Jurkat, Clone E6-1 (cell line): ENCODE measurements around the gene INPP1.
A peak's percentile ranks its signal among the peaks of the same experiment; 100 is the strongest.

Experiments
- DNase-seq: peaks from one replicate; pipeline ENCODE4 v3.0.0-alpha.2; 2011; ENCODE audit warnings: low read depth, low spot score
- H3K4me3 ChIP-seq: 2 replicates; pipeline ENCODE4 v1.5.1; 2011; ENCODE audit warnings: mild to moderate bottlenecking, low read length, control low read depth, moderate library complexity

Gene INPP1

DNA sequence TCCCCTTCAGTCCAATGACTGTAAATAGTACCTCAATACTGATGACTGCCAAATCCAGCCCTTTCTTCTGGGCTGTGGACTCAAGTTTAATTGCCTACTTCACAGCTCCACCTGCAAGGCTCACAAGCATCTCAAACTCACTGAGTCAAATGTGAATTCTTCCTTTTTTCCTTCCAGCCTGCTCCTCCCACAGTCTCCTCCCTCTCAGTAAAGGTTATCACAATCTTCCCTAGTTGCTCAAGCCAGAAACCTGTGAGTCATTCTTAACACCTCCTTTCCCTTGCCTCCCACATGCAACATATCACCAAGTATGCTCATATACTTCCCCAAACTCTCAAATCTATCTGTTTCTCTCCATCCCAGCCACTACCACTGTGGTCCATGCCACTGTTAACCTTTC is 61.1 kb downstream of the INPP1 start:
- H3K4me3 ChIP-seq: no peak overlapping the region
- DNase-seq: no peak

- no peak for DNase-seq
- H3K4me3 ChIP-seq: no peak overlapping the region
Observed at GRCh38 chr2:190405070-190405469, 61.7 kb downstream of the INPP1 start.

DNA sequence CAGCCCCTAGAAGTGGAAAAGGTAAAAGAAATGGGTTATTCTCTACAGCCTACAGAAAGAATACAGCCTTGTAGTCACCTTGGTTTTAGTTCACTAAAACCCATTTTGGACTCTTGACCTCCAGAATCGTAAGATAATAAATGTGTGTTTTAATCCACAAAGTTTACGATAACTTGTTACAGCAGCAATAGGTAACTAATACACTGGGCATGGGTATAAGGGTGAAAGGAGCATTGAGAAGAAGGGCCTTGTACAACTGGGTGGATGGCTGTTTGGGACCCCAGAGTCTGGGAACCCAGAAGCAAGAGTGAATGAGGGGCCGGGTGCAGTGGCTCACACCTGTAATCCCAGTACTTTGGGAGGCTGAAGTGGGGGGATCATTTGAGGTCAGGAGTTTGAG is 62.6 kb downstream of the INPP1 start:
- no peak for DNase-seq
- H3K4me3 ChIP-seq: no peak overlapping the region

- H3K4me3 ChIP-seq: peak overlapping the region; percentile 82
- DNase-seq: no peak
Observed at GRCh38 chr2:190406805-190407204, 63.4 kb downstream of the INPP1 start.

GRCh38 chr2:190407246-190407661 is 63.9 kb downstream of the INPP1 start:
- DNase-seq: peak; percentile 91
- H3K4me3 ChIP-seq: peak overlapping the region; percentile 82

- DNase-seq: no peak
- H3K4me3 ChIP-seq: peak within 1 kb of the TSS; percentile 82
Observed at GRCh38 chr2:190407662-190408537, 64.5 kb downstream of the INPP1 start, which contains the start of gene MFSD6. MFSD6 (plus strand) TSS chr2:190408355; CDS start chr2:190436030, 27,675 bp downstream.

- peak; percentile 35 for DNase-seq
- H3K4me3 ChIP-seq: peak overlapping the region; percentile 82
Observed at GRCh38 chr2:190408538-190409271, 65.3 kb downstream of the INPP1 start.

- no peak for DNase-seq
- H3K4me3 ChIP-seq: peak overlapping the region; percentile 82
Observed at GRCh38 chr2:190409616-190410015, 66.2 kb downstream of the INPP1 start.

GRCh38 chr2:190410166-190410565 is 66.8 kb downstream of the INPP1 start:
- H3K4me3 ChIP-seq: no peak overlapping the region
- no peak for DNase-seq

- no peak for DNase-seq
- no peak overlapping the region for H3K4me3 ChIP-seq
Observed at GRCh38 chr2:190412966-190413365, 69.6 kb downstream of the INPP1 start.

DNA sequence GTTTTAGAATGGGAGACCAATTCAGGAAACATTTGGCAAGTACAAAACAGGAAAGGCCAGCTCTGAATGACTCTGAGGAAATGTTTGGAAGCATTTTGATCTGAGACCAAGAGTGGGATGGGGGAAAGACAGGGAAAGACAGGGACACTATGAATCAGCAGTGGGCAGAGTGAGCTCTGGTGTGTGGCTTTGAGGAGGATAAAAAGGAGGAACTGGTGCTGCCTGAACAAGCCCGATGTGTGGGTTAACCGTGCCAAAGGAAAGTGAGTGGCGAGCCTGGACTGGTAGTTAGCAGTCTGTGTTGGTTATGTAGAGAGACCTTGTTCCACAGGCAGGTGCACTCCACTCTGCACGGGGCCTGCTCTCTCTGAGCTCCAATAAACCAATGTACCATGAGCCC is 70.0 kb downstream of the INPP1 start:
- H3K4me3 ChIP-seq: no peak overlapping the region
- DNase-seq: no peak

- no peak for DNase-seq
- no peak overlapping the region for H3K4me3 ChIP-seq
Observed at GRCh38 chr2:190415251-190415650, 71.9 kb downstream of the INPP1 start.

GRCh38 chr2:190415794-190416775 is 72.7 kb downstream of the INPP1 start:
- no peak overlapping the region; the same call in 1 of the 2 replicates for H3K4me3 ChIP-seq
- no peak for DNase-seq

GRCh38 chr2:190417045-190417842 is 73.9 kb downstream of the INPP1 start:
- no peak for DNase-seq

DNA sequence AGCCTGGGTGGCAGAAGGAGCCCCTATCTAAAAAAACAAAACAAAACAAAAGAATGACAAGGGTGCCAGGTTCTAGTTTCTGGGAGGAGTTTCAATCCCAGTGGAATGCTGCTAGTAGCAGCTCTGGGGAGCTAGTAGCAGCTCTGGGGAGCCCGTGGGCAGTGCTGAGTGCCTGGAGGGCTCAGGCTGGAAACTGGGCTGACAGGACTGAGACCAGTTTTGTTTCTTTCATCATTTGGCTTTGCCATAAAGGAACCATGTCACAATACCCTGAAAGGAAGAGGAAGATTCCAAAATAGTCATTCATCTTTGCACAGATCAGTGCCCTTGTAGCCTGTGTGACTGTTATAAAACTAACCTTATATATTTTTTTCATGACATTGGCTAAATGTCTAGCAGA is 75.3 kb downstream of the INPP1 start:
- no peak for DNase-seq
- H3K4me3 ChIP-seq: no peak overlapping the region

More at GRCh38 chr2:190417045-190417842, 73.9 kb downstream of the INPP1 start:
- H3K4me3 ChIP-seq: no peak overlapping the region

- no peak overlapping the region for H3K4me3 ChIP-seq
- DNase-seq: no peak
Observed at GRCh38 chr2:190420801-190421200, 77.4 kb downstream of the INPP1 start.
